Astrocyte (in vitro differentiated cells and primary cell): Measurements from ENCODE around the gene MAMLD1. TPM values are rescaled to one million over a fixed set of nuclear protein-coding genes. Genes with fewer than 3 reads are reported as not detected.

Experiments used
- DNase-seq: peaks from one replicate; pipeline ENCODE4 v3.0.0-alpha.2; 2010; ENCODE audit warnings: low read depth
- FAIRE-seq: peaks from 2 replicates; lab custom pipeline; 2011; peaks lifted over from hg19 to GRCh38; lab: Jason Lieb, UNC
- H2AFZ ChIP-seq: 2 replicates; pipeline ENCODE4 v1.6.0; 2012; ENCODE audit warnings: low read depth, low read length, inconsistent platforms
- H3K27ac ChIP-seq: 2 replicates; pipeline ENCODE4 v1.5.1; 2011; ENCODE audit warnings: low read depth, low read length, inconsistent platforms
- H3K27me3 ChIP-seq: 2 replicates; pipeline ENCODE4 v1.6.0; 2011; ENCODE audit warnings: low read length, inconsistent platforms; ENCODE audit not compliant: insufficient read depth
- H3K36me3 ChIP-seq: 2 replicates; pipeline ENCODE4 v1.5.1; 2011; ENCODE audit warnings: low read length, inconsistent platforms; ENCODE audit not compliant: insufficient read depth
- H3K4me1 ChIP-seq: 2 replicates; pipeline ENCODE4 v1.5.1; 2011; ENCODE audit warnings: low read length, inconsistent platforms; ENCODE audit not compliant: insufficient read depth
- H3K4me2 ChIP-seq: 2 replicates; pipeline ENCODE4 v1.6.0; 2012; ENCODE audit warnings: low read length, inconsistent platforms
- H3K4me3 ChIP-seq: 2 replicates; pipeline ENCODE4 v1.5.1; 2011; ENCODE audit warnings: low read depth, mild to moderate bottlenecking, low read length, inconsistent platforms; ENCODE audit not compliant: insufficient read depth
- H3K79me2 ChIP-seq: 2 replicates; pipeline ENCODE4 v1.6.0; 2012; ENCODE audit warnings: mild to moderate bottlenecking, low read length, inconsistent platforms; ENCODE audit not compliant: insufficient read depth
- H3K9ac ChIP-seq: 2 replicates; pipeline ENCODE4 v1.6.0; 2012; ENCODE audit warnings: mild to moderate bottlenecking, low read length, inconsistent platforms
- H3K9me3 ChIP-seq: 2 replicates; pipeline ENCODE4 v1.5.1; 2012; ENCODE audit warnings: low read depth, mild to moderate bottlenecking, low read length, inconsistent platforms; ENCODE audit not compliant: insufficient read depth
- H4K20me1 ChIP-seq: 2 replicates; pipeline ENCODE4 v1.6.0; 2012; ENCODE audit warnings: low read length, inconsistent platforms; ENCODE audit not compliant: insufficient read depth
- H3K27ac Mint-ChIP-seq: one replicate; pipeline ENCODE4 v1.8.0; 2021; ENCODE audit warnings: mild to moderate bottlenecking, mixed read lengths; ENCODE audit not compliant: unreplicated experiment
- H3K27me3 Mint-ChIP-seq: one replicate; pipeline ENCODE4 v1.8.0; 2021; ENCODE audit warnings: low read depth, mixed read lengths; ENCODE audit not compliant: unreplicated experiment
- H3K36me3 Mint-ChIP-seq: one replicate; pipeline ENCODE4 v1.8.0; 2021; ENCODE audit warnings: low read depth, mixed read lengths; ENCODE audit not compliant: unreplicated experiment
- H3K4me1 Mint-ChIP-seq: one replicate; pipeline ENCODE4 v1.8.0; 2021; ENCODE audit warnings: low read depth, mixed read lengths; ENCODE audit not compliant: unreplicated experiment
- H3K4me3 Mint-ChIP-seq: one replicate; pipeline ENCODE4 v1.8.0; 2021; ENCODE audit warnings: mild to moderate bottlenecking, moderate library complexity, mixed read lengths; ENCODE audit not compliant: unreplicated experiment
- H3K9me3 Mint-ChIP-seq: one replicate; pipeline ENCODE4 v1.8.0; 2021; ENCODE audit warnings: mild to moderate bottlenecking, mixed read lengths; ENCODE audit not compliant: unreplicated experiment
- CTCF ChIP-seq: IDR thresholded peaks from 2 replicates; pipeline ENCODE4 v1.5.1; 2011; ENCODE audit warnings: low read depth, mild to moderate bottlenecking, inconsistent platforms, low read length, moderate library complexity; ENCODE audit not compliant: insufficient read depth
- EZH2 ChIP-seq: IDR thresholded peaks from 2 replicates; pipeline ENCODE4 v1.6.1; 2012; ENCODE audit warnings: mild to moderate bottlenecking, low read length, inconsistent platforms; ENCODE audit not compliant: insufficient read depth
- total RNA-seq: library from RNA; stranded (reverse); gene quantifications from 2 replicates; pipeline ENCODE4 v1.2.1, GENCODE V29; 2021

Gene MAMLD1
- total RNA-seq, 1 donor from 2014 or later, result 6.6 TPM

GRCh38 chrX:150409486-150409885, 46.4 kb downstream of the MAMLD1 start:
- Histone ChIP-seq H3K4me3 (no peak overlapping the region), H3K27me3 (no peaks in the 10 kb centered on the region), H4K20me1 (peaks cover 18% of the 10 kb centered on the region), H3K9me3 (no peaks in the 10 kb centered on the region), H3K79me2 (peaks cover 8% of the 10 kb centered on the region), H3K36me3 (no peaks in the 10 kb centered on the region), H3K27ac (no peak overlapping the region), H3K4me2 (no peak overlapping the region), H3K4me1 (no peaks in the 10 kb centered on the region), H3K9ac (no peak overlapping the region), H2AFZ (no peak overlapping the region)
- Mint-ChIP-seq H3K36me3 (no peaks in the 10 kb centered on the region), H3K27ac (no peak overlapping the region), H3K27me3 (no peaks in the 10 kb centered on the region), H3K4me3 (no peak overlapping the region), H3K9me3 (no peaks in the 10 kb centered on the region), H3K4me1 (no peaks in the 10 kb centered on the region)
- TF ChIP-seq CTCF (no peak), EZH2 (no peak)
- FAIRE-seq, result no peak
- no peak for DNase-seq

GRCh38 chrX:150409964-150410363, 46.8 kb downstream of the MAMLD1 start:
- TF ChIP-seq CTCF (no peak), EZH2 (no peak)
- no peak overlapping the region for H3K4me3 Mint-ChIP-seq
- H3K36me3 ChIP-seq, result no peaks in the 10 kb centered on the region
- no peaks in the 10 kb centered on the region for H3K4me1 Mint-ChIP-seq
- H4K20me1 ChIP-seq, result peaks cover 21% of the 10 kb centered on the region
- no peaks in the 10 kb centered on the region for H3K4me1 ChIP-seq
- no peak overlapping the region for H3K27ac ChIP-seq
- no peaks in the 10 kb centered on the region for H3K9me3 Mint-ChIP-seq
- no peak overlapping the region for H3K27ac Mint-ChIP-seq
- FAIRE-seq, result no peak
- H3K4me2 ChIP-seq, result no peak overlapping the region
- H3K36me3 Mint-ChIP-seq, result no peaks in the 10 kb centered on the region
- no peaks in the 10 kb centered on the region for H3K9me3 ChIP-seq
- no peaks in the 10 kb centered on the region for H3K27me3 ChIP-seq
- no peak overlapping the region for H3K9ac ChIP-seq
- peaks cover 8% of the 10 kb centered on the region for H3K79me2 ChIP-seq
- H2AFZ ChIP-seq, result no peak overlapping the region
- no peaks in the 10 kb centered on the region for H3K27me3 Mint-ChIP-seq
- DNase-seq, result no peak
- no peak overlapping the region for H3K4me3 ChIP-seq

- TF ChIP-seq CTCF (no peak), EZH2 (no peak)
- H3K9me3 ChIP-seq, result no peaks in the 10 kb centered on the region
- Mint-ChIP-seq H3K4me1 (no peaks in the 10 kb centered on the region), H3K9me3 (no peaks in the 10 kb centered on the region), H3K27ac (no peak overlapping the region), H3K36me3 (no peaks in the 10 kb centered on the region), H3K27me3 (no peaks in the 10 kb centered on the region), H3K4me3 (no peak overlapping the region)
- FAIRE-seq (no peak), DNase-seq (no peak)
- H3K9ac ChIP-seq, result no peak overlapping the region
- H3K27me3 ChIP-seq, result no peaks in the 10 kb centered on the region
- no peak overlapping the region for H2AFZ ChIP-seq
- peaks cover 21% of the 10 kb centered on the region for H4K20me1 ChIP-seq
- no peaks in the 10 kb centered on the region for H3K4me1 ChIP-seq
- H3K79me2 ChIP-seq, result peaks cover 8% of the 10 kb centered on the region
- H3K4me3 ChIP-seq, result no peak overlapping the region
- H3K36me3 ChIP-seq, result no peaks in the 10 kb centered on the region
- no peak overlapping the region for H3K4me2 ChIP-seq
- H3K27ac ChIP-seq, result no peak overlapping the region
Observed at GRCh38 chrX:150410513-150410912, 47.4 kb downstream of the MAMLD1 start.
